ENCODE data around the gene FNTB.

Gene FNTB

GRCh38 chr14:65052832-65053231, 66.1 kb downstream of the FNTB start:
- DNase-seq (ENCODE audit: low read depth in 2 of 2), result no peak

GRCh38 chr14:65053466-65053865, 66.8 kb downstream of the FNTB start:
- no peak for DNase-seq (ENCODE audit: low read depth in 2 of 2)

GRCh38 chr14:65054471-65055085, 67.9 kb downstream of the FNTB start:
- no peak for DNase-seq (ENCODE audit: low read depth in 2 of 2)

GRCh38 chr14:65057695-65058094, 71.0 kb downstream of the FNTB start:
- no peak for DNase-seq (ENCODE audit: low read depth in 2 of 2)

DNA sequence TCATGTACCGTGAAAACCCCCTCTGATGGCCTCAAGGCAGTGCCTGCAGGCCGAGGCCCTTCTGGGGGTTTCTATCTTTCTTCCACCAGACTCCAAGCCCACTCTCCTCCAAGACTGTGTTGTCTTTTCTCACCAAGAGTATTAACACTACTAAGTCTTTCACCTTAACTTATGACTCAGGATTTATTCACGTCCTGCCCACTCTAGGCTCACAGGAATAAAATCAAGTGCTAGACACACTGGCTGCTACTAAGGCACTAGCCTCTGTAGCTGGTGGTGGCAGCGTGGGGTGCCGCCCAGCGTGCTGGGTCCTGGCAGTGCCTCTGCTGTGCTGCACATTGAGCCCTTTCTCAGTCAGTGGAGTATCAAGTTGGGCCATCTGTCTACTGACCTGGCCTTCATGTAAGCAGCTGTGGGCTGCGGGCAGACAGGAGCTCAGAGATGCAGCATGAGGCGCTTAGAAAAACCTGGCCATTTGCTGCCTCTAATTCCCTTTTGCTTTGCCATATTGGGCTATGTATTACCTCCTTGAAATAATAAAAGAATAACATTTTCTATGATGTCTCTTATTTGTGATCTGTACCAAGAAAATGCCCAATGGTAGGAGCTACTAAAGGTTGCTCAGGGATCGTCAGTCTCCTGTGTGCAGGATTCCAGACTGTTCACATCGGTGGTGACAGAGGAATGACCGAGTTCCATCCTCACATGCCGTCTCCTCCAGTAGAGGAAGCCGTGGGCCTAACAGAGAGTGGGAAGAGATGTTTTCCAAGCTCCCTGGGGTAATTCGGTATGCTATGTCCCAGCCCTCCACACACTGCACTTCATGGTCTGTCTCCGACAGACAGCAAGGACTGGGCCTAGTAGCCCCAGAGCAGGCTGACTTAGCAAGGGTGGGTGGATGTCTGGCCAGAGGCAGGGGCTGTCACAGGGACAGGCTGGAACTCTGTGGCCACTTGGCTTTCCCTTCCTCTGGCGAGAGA, 75.7 kb downstream of the FNTB start:
- DNase-seq (ENCODE audit: low read depth in 2 of 2), result no peak

DNA sequence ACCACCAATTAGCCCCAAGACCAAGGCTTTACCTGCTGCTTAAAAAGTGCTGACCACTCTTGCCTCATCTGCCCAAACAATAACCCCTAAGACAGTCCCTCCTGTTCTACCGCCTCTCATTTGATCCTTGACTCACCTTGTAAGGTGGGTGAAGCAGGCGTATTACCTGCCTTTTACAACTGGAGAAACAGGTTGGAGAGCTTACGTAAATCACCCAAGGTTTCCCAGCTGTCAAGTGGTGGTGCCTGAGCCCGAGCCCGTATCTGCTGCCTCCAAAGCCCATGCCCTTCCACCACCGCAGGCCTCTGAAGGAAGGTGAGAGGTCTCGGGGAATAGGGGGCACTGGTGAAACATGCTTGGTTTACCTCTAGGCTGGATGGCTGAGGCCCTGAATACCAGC, 79.0 kb downstream of the FNTB start:
- DNase-seq (ENCODE audit: low read depth in 2 of 2), result no peak

DNA sequence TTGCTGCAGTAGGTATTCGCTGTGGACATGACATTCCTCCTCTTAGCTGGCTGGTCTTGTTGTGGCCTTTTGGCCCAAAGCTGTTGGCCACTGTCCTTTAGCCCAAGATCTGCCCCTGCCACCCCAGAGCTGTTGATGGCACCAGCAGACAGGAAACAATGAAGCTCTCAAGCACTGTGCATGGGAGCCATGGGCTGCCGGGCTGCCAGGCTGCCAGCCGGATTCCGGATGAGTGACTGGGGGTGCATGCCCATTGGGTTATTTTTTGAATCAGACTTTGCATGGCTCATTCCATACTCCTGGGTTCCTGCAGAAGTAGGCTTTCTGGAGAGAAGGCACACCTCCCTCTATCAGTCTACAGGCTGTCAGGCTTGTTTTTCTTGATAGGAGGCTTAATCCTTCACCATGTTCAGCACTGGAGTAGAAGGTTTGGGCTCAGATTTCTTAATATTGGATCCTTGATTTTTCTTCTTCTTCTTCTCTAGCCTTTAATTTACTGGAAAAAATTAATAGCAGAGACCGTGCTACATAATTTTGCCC, 83.2 kb downstream of the FNTB start:
- DNase-seq (ENCODE audit: low read depth in 2 of 2), result no peak

GRCh38 chr14:65070471-65070976, 83.8 kb downstream of the FNTB start:
- DNase-seq (ENCODE audit: low read depth in 2 of 2), result no peak

GRCh38 chr14:65071544-65071943, 84.8 kb downstream of the FNTB start:
- DNase-seq (ENCODE audit: low read depth in 2 of 2), result no peak

- no peak for DNase-seq (ENCODE audit: low read depth in 2 of 2)
Observed at GRCh38 chr14:65072256-65072655, 85.6 kb downstream of the FNTB start.

DNA sequence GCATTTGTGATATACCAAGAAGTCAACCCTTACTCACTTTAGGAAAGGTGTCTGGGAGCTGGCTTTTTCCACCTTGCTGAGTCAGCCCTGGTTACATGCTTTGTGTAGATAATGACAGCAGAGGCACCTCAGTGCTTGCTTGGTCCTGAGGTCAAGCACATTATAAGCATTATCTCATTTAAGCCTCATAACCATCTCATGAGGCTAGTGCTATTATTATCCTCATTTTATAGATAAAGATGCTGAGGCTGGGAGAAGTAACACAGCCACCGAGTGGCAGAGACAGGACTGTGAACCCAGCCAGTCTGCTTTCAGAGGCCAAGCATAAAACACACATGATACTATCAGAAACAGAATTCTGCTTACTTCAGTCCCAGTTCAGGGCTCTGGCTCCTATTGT, 86.2 kb downstream of the FNTB start:
- no peak for DNase-seq (ENCODE audit: low read depth in 2 of 2)

- no peak for DNase-seq (ENCODE audit: low read depth in 2 of 2)
Observed at GRCh38 chr14:65073605-65074201, 87.0 kb downstream of the FNTB start.

GRCh38 chr14:65074449-65075150, 87.9 kb downstream of the FNTB start:
- no peak for DNase-seq (ENCODE audit: low read depth in 2 of 2)

- DNase-seq (ENCODE audit: low read depth in 2 of 2), result no peak
Observed at GRCh38 chr14:65075628-65076325, 89.1 kb downstream of the FNTB start.

DNA sequence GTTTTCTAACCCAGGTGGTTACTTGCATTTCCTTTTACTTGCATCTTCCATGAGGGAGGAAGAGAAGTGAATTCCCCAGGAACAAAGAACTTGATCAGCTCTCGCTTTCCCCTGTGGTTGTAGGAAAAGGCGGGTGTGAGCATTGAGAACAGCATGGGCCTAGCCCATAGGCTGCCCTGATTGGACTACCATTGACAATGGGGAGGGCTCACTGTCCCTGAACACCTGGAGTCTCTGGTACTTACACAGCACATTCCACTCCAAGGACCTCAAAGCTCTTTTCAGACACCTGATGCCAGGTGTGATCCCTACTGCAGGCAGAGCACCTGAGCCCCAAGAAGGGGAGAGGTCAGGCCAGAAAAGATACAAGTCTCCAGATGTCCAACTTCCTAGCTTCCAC, 90.6 kb downstream of the FNTB start:
- DNase-seq (ENCODE audit: low read depth in 2 of 2), result no peak

DNA sequence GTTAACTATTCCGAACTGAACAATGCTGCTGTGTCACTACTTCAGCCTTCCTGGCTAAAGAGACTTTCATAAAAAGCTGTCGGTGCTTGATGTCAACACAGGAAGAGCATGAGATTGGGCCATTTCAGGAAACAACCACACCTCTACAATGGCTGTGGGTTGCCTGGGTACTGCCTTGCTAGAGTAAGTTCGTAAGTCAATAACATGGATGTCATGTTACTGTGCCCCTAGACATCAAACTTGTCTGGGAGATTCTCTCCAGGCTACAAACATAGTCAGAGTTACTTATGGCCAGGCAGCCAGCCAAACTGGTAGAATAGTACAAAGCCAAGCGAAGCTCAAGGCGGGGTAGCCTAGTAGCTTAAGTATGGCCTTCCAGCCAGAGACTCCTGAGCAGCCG, 92.5 kb downstream of the FNTB start:
- no peak for DNase-seq (ENCODE audit: low read depth in 2 of 2)

DNA sequence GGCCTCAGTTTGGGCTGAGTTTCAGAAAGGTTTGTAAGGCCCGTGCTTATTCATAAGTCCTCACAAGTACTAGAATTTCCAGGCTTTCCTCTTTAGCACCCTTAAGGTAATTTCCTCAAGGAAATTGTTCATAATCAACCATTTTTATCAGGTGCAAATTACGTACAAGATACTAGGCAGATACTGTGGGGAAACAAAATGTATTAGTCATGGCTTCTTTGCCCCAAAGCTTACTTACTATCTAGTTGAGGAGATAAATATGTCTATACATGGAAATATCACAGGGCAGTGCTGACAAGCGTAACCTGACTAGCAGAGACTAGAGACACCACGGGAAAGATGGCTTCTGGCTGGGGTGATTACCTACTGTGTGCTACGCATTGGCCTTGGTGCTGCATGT, 93.1 kb downstream of the FNTB start:
- DNase-seq (ENCODE audit: low read depth in 2 of 2), result no peak

DNA sequence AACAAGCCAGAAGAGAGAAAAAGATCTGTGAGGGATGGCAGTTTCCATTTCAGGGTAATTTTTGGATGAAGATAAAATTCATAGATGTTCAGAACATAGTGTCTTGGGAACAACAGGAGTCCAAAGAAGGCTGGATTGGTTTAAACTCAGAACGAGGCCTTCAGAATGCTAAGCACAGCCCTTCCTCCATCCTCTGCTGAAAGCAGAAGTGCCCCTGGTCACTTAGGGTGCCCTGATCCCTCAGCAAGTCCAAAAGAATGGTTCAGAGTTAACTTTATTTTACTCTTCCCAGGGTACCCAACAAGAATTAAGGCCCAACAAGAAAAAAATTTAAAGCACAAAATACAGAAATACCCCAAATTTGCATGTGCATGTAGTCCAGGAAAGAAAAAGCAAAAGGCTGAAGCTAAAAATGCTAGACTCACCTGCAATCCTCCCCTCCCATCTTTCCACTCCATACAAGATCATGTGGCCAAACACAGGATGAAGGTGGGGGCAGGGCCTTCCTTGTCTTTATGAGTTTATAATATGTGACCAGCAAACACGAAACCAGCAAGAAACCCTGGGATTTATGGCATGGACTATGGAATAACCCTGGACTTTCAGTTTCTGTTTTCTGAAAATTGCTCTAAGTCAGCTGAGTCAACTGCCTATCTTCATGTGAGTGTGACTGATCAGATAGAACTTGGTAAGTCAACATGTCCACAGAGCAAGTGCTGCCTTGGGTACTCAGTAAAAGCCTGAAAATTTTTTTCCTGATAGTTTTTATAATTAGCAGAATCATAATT, 94.5 kb downstream of the FNTB start:
- DNase-seq (ENCODE audit: low read depth in 2 of 2), result no peak

DNA sequence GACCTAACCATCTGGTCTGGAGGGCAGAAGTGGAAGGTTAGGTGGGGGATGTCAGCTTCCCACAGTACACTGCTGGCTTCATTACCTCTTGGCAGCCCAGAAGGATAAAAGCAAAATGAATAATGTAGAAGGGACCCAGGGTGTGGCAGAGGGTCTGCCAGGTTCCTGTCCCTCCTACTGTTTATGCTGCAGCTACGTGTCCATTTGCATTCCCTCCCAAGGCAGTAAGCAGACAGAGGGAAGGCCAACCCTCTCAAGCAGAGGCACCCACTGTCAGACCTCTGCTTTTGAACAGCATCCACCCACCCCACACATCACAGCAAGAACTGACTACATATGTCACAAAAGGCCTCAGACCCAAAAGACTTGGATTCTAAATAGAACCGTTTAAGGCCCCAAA, 96.2 kb downstream of the FNTB start:
- no peak for DNase-seq (ENCODE audit: low read depth in 2 of 2)
